ENCODE data around the gene CDKN2B.

DNA sequence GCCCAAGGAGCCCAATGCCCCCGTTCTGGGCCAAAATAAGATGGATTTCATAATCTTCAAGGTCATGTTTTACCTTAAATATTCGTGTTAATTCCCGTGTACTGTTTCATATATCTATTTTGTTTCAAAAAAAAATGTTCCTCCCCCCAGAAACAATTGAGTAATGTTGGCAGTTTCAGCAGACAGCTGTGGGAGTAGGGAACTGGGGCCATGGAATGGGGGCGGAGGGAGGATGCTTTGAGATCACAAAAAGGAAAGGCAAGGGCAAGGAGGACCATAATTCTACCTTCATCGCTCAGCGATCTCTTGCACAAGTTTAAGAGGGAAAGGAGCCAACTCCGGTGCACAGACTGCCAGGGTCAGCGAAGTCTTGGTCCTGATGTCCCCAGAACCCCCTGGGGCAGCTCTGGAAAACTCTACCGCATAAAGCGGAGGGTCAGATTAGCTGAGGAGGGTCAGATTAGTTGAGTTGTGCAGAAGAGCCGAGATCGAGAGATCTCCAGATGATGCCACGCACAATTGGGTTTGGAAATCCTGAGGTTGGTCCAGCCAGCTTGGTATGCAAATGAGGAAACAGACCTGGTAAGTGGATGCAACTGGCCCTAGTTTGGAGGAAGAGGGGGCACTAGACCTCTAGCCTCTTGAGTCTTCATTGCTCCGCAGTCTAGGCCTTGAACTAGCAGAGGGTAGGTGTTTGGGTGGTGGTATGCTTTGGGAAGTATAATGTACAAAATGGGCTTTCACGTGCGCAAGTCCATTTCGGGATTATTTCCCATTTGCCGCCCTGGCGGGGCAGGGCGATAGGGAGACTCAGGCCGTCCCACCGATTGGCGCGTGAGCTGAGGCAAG is 38.9 kb downstream of the CDKN2B start:
- TF ChIP-seq, protein P1, sequence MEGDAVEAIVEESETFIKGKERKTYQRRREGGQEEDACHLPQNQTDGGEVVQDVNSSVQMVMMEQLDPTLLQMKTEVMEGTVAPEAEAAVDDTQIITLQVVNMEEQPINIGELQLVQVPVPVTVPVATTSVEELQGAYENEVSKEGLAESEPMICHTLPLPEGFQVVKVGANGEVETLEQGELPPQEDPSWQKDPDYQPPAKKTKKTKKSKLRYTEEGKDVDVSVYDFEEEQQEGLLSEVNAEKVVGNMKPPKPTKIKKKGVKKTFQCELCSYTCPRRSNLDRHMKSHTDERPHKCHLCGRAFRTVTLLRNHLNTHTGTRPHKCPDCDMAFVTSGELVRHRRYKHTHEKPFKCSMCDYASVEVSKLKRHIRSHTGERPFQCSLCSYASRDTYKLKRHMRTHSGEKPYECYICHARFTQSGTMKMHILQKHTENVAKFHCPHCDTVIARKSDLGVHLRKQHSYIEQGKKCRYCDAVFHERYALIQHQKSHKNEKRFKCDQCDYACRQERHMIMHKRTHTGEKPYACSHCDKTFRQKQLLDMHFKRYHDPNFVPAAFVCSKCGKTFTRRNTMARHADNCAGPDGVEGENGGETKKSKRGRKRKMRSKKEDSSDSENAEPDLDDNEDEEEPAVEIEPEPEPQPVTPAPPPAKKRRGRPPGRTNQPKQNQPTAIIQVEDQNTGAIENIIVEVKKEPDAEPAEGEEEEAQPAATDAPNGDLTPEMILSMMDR (IDR thresholded peaks at IDR 0.05), result no peak
- TF ChIP-seq POLR2A (IDR thresholded peaks at IDR 0.05), result no peak

Measured in breast epithelium (tissue), 3 donors.